PC-9 (cell line): ENCODE measurements around the gene CHTF18.

ENCODE experiments used
- CTCF ChIP-seq: fragments of 200-600 bp; sonication (generic); conservative IDR thresholded peaks from 2 replicates; pipeline ENCODE4 v1.6.1; 2017; ENCODE audit warnings: mixed run types, antibody characterized with exemption, mild to moderate bottlenecking, moderate library complexity
- EZH2 ChIP-seq: fragments of 200-600 bp; sonication (generic); IDR thresholded peaks from 2 replicates; pipeline ENCODE4 v1.8.0; 2017; ENCODE audit warnings: antibody characterized with exemption, low read depth

GRCh38 chr16:796296-797119, 8.1 kb downstream of the CHTF18 start:
- TF ChIP-seq CTCF (no peak; the same call in 1 of the 2 replicates), EZH2 (no peak)
